PC-3 (cell line): Measurements from ENCODE around the gene SGPL1. TPM values are rescaled to one million over a fixed set of nuclear protein-coding genes. Genes with fewer than 3 reads are reported as not detected.
A peak's percentile ranks its signal among the peaks of the same experiment; 100 is the strongest.

Experiments used
- ATAC-seq: fragments of 200-7000 bp; cut with Tn5 transposase; 2 replicates; pipeline ENCODE4 v1.9.1; 2020; ENCODE audit warnings: mild to moderate bottlenecking, moderate library complexity
- BruUV-seq: library from RNA; stranded (reverse); fragments of 400-500 nt; replicated peaks from 2 replicates; lab custom pipeline; 2021; lab: Mats Ljungman, UMichigan
- CTCF ChIA-PET: fragments of 300-600 bp; sonication (Branson Sonifier 250); formaldehyde crosslinking; loops from one replicate; lab custom pipeline; 2022; ENCODE audit warnings: antibody characterized with exemption; lab: Charles Lee
- POLR2A ChIA-PET: fragments of 300-600 bp; sonication (Branson Sonifier 250); formaldehyde crosslinking; loops from one replicate; lab custom pipeline; 2022; ENCODE audit warnings: antibody characterized with exemption; ENCODE audit not compliant: unreplicated experiment; lab: Charles Lee
- DNase-seq: peaks from one replicate; pipeline ENCODE4 v3.0.0-alpha.2; 2015
- H2AFZ ChIP-seq: fragments of 300-600 bp; sonication (generic); 2 replicates; pipeline ENCODE4 v1.6.0; 2016; ENCODE audit warnings: antibody characterized with exemption, low read length
- H3F3A ChIP-seq: fragments of 300-600 bp; sonication (generic); one replicate; pipeline ENCODE4 v1.6.0; 2017; ENCODE audit warnings: antibody characterized with exemption, low read length, control low read depth, mild to moderate bottlenecking; ENCODE audit not compliant: unreplicated experiment
- H3K27ac ChIP-seq: fragments of 300-600 bp; sonication (generic); 2 replicates; pipeline ENCODE4 v1.5.1; 2016; ENCODE audit warnings: mild to moderate bottlenecking, low read length
- H3K27me3 ChIP-seq: fragments of 300-600 bp; sonication (generic); 2 replicates; pipeline ENCODE4 v1.6.1; 2016; ENCODE audit warnings: low read length, mixed read lengths
- H3K36me3 ChIP-seq: fragments of 300-600 bp; sonication (generic); 2 replicates; pipeline ENCODE4 v1.6.1; 2016; ENCODE audit warnings: low read depth, mixed run types, low read length, mixed read lengths
- H3K4me1 ChIP-seq: fragments of 300-600 bp; sonication (generic); 2 replicates; pipeline ENCODE4 v1.5.1; 2016; ENCODE audit warnings: low read length; ENCODE audit not compliant: insufficient read depth
- H3K4me2 ChIP-seq: fragments of 300-600 bp; sonication (generic); 2 replicates; pipeline ENCODE4 v1.6.0; 2016; ENCODE audit warnings: low read length
- H3K4me3 ChIP-seq: fragments of 300-600 bp; sonication (generic); 2 replicates; pipeline ENCODE4 v1.5.1; 2016; ENCODE audit warnings: mild to moderate bottlenecking, low read length, mixed read lengths
- H3K79me2 ChIP-seq: fragments of 300-600 bp; sonication (generic); 2 replicates; pipeline ENCODE4 v1.6.1; 2017; ENCODE audit warnings: low read length, mixed read lengths
- H3K9ac ChIP-seq: fragments of 300-600 bp; sonication (generic); 2 replicates; pipeline ENCODE4 v1.6.0; 2016; ENCODE audit warnings: mild to moderate bottlenecking, low read length
- H3K9me2 ChIP-seq: fragments of 300-600 bp; sonication (generic); replicated peaks from 2 replicates; pipeline ENCODE4 v1.6.1; 2016; ENCODE audit warnings: mixed run types, low read length, mixed read lengths
- H3K9me3 ChIP-seq: fragments of 300-600 bp; sonication (generic); 2 replicates; pipeline ENCODE4 v1.6.1; 2016; ENCODE audit warnings: low read length, mixed read lengths
- H4K20me1 ChIP-seq: fragments of 300-600 bp; sonication (generic); 2 replicates; pipeline ENCODE4 v1.6.1; 2016; ENCODE audit warnings: low read length, mixed read lengths
- EZH2 ChIP-seq: fragments of 300-600 bp; sonication (generic); IDR thresholded peaks from one replicate; pipeline ENCODE4 v1.6.1; 2017; ENCODE audit warnings: antibody characterized with exemption, mild to moderate bottlenecking, low read length; ENCODE audit not compliant: unreplicated experiment
- EZH2phosphoT487 ChIP-seq: fragments of 300-600 bp; sonication (generic); IDR thresholded peaks from 2 replicates; pipeline ENCODE4 v1.6.1; 2018; ENCODE audit warnings: mild to moderate bottlenecking, antibody characterized with exemption, low read length, borderline replicate concordance
- intact Hi-C: fragments of 100-400 bp; cut with micrococcal nuclease; formaldehyde crosslinking; loops from 2 replicates; pipeline ENCODE4 v1.9.0; 2023
- total RNA-seq: library from RNA; depleted of rRNA; stranded (reverse); fragments of >200 nt; gene quantifications from 2 replicates; pipeline ENCODE4 v1.2.3, GENCODE V29; 2014
- TF ChIP-seq, protein P1 (sequence below): fragments of 300-600 bp; sonication (generic); conservative IDR thresholded peaks from 2 replicates; pipeline ENCODE4 v1.5.1; 2017; ENCODE audit warnings: antibody characterized with exemption, low read depth, mild to moderate bottlenecking, low read length

The SGPL1 gene
- total RNA-seq, 1 experiment from 2014 or later: 77.6 TPM

DNA sequence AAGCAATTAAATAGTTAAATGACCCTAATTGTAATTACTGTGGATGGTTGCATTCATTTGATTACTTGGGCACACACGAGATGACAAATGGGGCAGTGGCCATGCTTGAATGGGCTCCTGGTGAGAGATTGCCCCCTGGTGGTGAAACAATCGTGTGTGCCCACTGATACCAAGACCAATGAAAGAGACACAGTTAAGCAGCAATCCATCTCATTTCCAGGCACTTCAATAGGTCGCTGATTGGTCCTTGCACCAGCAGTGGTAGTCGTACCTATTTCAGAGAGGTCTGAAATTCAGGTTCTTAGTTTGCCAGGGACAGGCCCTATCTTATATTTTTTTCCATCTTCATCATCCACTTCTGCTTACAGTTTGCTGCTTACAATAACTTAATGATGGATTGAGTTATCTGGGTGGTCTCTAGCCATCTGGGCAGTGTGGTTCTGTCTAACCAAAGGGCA is 64.4 kb downstream of the SGPL1 start:
- H3K9me2 ChIP-seq: no peaks in the 10 kb centered on the region
- no peak overlapping the region for H2AFZ ChIP-seq
- no peaks in the 10 kb centered on the region for H3K9me3 ChIP-seq
- no peaks in the 10 kb centered on the region for H3K27me3 ChIP-seq
- POLR2A ChIA-PET: no interaction called here
- H3K79me2 ChIP-seq: no peaks in the 10 kb centered on the region
- H3K27ac ChIP-seq: no peak overlapping the region
- H3K4me1 ChIP-seq: peaks cover 16% of the 10 kb centered on the region
- H3K9ac ChIP-seq: no peak overlapping the region
- H3K4me3 ChIP-seq: no peak overlapping the region
- no peaks in the 10 kb centered on the region for H4K20me1 ChIP-seq
- DNase-seq: peak; percentile 95
- no peak overlapping the region for H3K4me2 ChIP-seq
- peak; percentile 91 for ATAC-seq
- H3K36me3 ChIP-seq: peaks cover 51% of the 10 kb centered on the region
- CTCF ChIA-PET: no interaction called here
- H3F3A ChIP-seq: no peaks in the 10 kb centered on the region
- TF ChIP-seq EZH2: no peak
- TF ChIP-seq, protein P1, sequence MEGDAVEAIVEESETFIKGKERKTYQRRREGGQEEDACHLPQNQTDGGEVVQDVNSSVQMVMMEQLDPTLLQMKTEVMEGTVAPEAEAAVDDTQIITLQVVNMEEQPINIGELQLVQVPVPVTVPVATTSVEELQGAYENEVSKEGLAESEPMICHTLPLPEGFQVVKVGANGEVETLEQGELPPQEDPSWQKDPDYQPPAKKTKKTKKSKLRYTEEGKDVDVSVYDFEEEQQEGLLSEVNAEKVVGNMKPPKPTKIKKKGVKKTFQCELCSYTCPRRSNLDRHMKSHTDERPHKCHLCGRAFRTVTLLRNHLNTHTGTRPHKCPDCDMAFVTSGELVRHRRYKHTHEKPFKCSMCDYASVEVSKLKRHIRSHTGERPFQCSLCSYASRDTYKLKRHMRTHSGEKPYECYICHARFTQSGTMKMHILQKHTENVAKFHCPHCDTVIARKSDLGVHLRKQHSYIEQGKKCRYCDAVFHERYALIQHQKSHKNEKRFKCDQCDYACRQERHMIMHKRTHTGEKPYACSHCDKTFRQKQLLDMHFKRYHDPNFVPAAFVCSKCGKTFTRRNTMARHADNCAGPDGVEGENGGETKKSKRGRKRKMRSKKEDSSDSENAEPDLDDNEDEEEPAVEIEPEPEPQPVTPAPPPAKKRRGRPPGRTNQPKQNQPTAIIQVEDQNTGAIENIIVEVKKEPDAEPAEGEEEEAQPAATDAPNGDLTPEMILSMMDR: peak; percentile 100
- intact Hi-C loops: loop anchor here (1.0 to 2.0 kb wide), 8 partner anchors 13 to 417 kb away; no protein-coding TSS in a partner anchor
- no TSS peak for BruUV-seq

DNA sequence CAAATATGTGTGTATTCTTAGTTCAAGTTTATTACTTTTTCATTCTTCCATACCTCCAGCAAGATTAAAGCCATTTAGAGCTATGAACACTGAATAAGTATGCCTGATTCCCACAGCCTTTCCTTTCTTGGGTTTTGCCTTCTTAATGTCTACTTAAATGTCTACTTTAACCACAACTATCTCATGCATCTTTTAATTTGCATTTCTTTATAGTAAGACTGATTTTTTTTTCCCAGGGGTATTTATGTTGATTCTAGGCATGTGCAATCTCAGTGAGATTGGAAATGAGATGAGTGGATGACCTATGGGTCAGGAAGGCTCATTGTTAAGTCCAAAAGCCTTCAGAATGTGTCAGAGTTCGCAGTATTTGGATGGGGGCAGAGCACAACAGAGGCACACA is 69.0 kb downstream of the SGPL1 start:
- Histone ChIP-seq H3K9ac (no peak overlapping the region), H3K27me3 (no peaks in the 10 kb centered on the region), H3K4me3 (no peak overlapping the region), H3K79me2 (peaks cover 41% of the 10 kb centered on the region), H3F3A (no peaks in the 10 kb centered on the region), H3K4me2 (no peak overlapping the region), H3K36me3 (peaks cover 30% of the 10 kb centered on the region), H2AFZ (no peak overlapping the region), H4K20me1 (peaks cover 5% of the 10 kb centered on the region; the same call in 1 of the 2 replicates), H3K27ac (no peak overlapping the region), H3K9me2 (no peaks in the 10 kb centered on the region), H3K4me1 (peaks cover 27% of the 10 kb centered on the region), H3K9me3 (no peaks in the 10 kb centered on the region)
- ATAC-seq (no peak), DNase-seq (no peak)
- TF ChIP-seq EZH2phosphoT487: no peak
- TF ChIP-seq, protein P1: no peak
- no peak for TF ChIP-seq EZH2
- intact Hi-C loops: no loop called here
- BruUV-seq: no TSS peak
- CTCF ChIA-PET: no interaction called here
- POLR2A ChIA-PET: interaction anchor here (0.7 kb wide), 1 partner anchor 714 kb away, joined by 10 read pairs; the partner anchor contains the start of gene SAR1A

DNA sequence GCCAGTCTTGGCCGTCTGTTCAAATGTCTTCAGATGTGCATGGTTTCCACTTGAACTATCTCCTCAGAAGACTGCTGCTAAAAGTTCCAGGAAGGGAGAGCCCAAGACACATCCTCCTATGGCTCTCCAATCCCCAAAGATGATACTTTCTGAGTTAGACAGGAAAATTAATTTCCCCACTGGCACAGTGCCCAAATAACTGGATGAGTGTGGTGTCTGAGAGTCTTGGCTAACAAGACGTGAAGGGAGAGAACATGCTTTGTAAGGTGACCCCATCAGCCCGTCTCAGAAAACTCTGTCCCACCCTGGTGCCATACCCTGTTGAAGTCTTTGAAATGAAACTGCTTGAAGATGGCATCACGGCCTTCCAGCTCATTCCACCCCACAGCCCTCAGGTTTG is 69.7 kb downstream of the SGPL1 start:
- ChIA-PET CTCF (no interaction called here), POLR2A (no interaction called here)
- Histone ChIP-seq H3K9ac (no peak overlapping the region), H3K36me3 (peaks cover 30% of the 10 kb centered on the region), H3K9me3 (no peaks in the 10 kb centered on the region), H3K27ac (no peak overlapping the region), H3K79me2 (peaks cover 41% of the 10 kb centered on the region), H3K4me3 (no peak overlapping the region), H2AFZ (no peak overlapping the region), H3K9me2 (no peaks in the 10 kb centered on the region), H3F3A (no peaks in the 10 kb centered on the region), H3K27me3 (no peaks in the 10 kb centered on the region), H4K20me1 (peaks cover 5% of the 10 kb centered on the region; the same call in 1 of the 2 replicates), H3K4me1 (peaks cover 27% of the 10 kb centered on the region), H3K4me2 (no peak overlapping the region)
- no peak for DNase-seq
- intact Hi-C loops: no loop called here
- TF ChIP-seq EZH2phosphoT487 (no peak), EZH2 (no peak)
- TF ChIP-seq, protein P1: no peak
- no peak for ATAC-seq
- BruUV-seq: no TSS peak
